ENCODE data around the gene FRS2. TPM values are rescaled to one million over a fixed set of nuclear protein-coding genes. Genes with fewer than 3 reads are reported as not detected.

FRS2 gene
- total and polyA plus RNA-seq, 9 donors: 15.5 to 64.2 (median 43.2) TPM

DNA sequence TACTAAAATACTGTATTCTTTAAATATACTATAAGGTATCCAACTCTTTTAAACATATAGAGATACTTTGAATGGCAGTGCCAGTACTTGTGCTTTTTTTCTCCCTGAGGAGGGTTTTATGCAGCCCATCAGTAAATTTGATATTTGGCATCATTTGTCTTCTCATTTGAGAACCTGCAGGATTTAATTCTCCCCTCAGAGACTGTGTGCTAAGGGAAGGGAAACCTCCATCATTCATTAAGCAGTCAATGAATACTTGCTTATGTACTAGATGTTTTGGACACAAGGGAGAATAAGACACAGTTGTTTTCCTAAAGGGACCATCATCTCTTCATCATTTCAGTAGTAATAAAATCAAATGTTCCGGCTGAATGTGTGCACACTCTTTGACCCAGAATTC, 40.8 kb downstream of the FRS2 start:
- peaks cover 14% of the 10 kb centered on the region for H3K4me1 ChIP-seq (ENCODE audit: insufficient read depth)
- 48 to 76% (median 69%) methylated on average over 1 of the region's 1 CpG for WGBS, 3 donors

DNA sequence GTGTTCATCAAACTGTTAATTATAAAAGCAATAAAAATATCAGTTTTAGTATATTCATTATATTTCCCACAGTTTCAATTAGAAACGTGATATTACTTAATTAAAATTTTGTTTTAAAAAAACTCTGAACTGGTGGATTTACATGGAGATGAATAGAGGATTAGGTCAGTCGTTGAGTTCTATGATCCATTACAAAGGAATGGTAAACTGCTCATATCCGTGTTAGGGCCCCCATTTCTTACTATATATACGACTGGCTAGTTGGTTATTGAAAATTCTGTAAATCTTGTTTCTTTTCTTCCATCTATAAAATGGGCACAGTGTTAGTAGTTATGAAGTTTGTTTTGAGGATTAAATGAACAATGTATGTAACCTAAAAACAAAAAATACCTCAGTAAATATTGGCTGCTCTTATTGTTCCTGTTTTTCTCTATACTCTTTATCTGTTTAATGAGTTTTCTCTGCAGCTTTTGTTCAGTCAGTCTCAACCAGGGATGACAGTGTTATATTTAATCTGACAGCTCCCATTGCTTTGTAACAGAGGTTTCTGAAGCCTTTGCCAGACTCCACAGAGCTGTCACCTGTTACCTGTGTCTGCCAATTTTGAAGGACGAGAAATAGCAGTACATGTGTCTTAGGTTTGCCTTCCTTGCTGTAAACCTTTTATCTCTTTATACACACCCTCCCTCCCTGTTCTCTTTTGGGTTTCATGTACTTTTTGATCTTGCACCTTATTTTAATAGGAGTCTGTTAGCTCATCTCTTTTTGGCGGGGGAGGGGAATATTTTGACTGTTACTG, 41.5 kb downstream of the FRS2 start:
- no peak overlapping the region for H3K4me3 ChIP-seq
- H3K36me3 ChIP-seq: no peaks in the 10 kb centered on the region
- DNase-seq: no peak
- no peaks in the 10 kb centered on the region for H3K27me3 ChIP-seq
- WGBS, 3 donors: 56 to 63% (median 59%) methylated on average over 6 of the region's 6 CpGs
- H3K9me3 ChIP-seq: no peaks in the 10 kb centered on the region
- TF ChIP-seq CTCF (IDR thresholded peaks at IDR 0.05) (no peak), EP300 (IDR thresholded peaks at IDR 0.05) (no peak), POLR2A (IDR thresholded peaks at IDR 0.05) (no peak)
- intact Hi-C loops (cut with DNase I): no loop called here
- no peak overlapping the region for H3K27ac ChIP-seq
- H3K4me1 ChIP-seq (ENCODE audit: insufficient read depth): peaks cover 13% of the 10 kb centered on the region

More for the DNA sequence above, 40.8 kb downstream of the FRS2 start:
- Histone ChIP-seq H3K36me3 (no peaks in the 10 kb centered on the region), H3K27ac (no peak overlapping the region), H3K27me3 (no peaks in the 10 kb centered on the region), H3K9me3 (no peaks in the 10 kb centered on the region), H3K4me3 (no peak overlapping the region)
- intact Hi-C loops (cut with DNase I): no loop called here
- no peak for DNase-seq
- TF ChIP-seq EP300 (IDR thresholded peaks at IDR 0.05) (no peak), POLR2A (IDR thresholded peaks at IDR 0.05) (no peak), CTCF (IDR thresholded peaks at IDR 0.05) (no peak)

- intact Hi-C loops (cut with DNase I): no loop called here
- Histone ChIP-seq H3K36me3 (no peaks in the 10 kb centered on the region), H3K27ac (no peak overlapping the region), H3K4me1 (ENCODE audit: insufficient read depth) (peaks cover 11% of the 10 kb centered on the region), H3K27me3 (no peaks in the 10 kb centered on the region), H3K4me3 (no peak overlapping the region), H3K9me3 (no peaks in the 10 kb centered on the region)
- DNase-seq: no peak
- TF ChIP-seq CTCF (IDR thresholded peaks at IDR 0.05) (no peak), POLR2A (IDR thresholded peaks at IDR 0.05) (no peak), EP300 (IDR thresholded peaks at IDR 0.05) (no peak)
- WGBS, 3 donors: 51 to 60% (median 51%) methylated on average over 2 of the region's 2 CpGs
These were observed 42.6 kb downstream of the FRS2 start for GRCh38 chr12:69512820-69513219.

GRCh38 chr12:69513297-69513696, 43.1 kb downstream of the FRS2 start:
- intact Hi-C loops (cut with DNase I): no loop called here
- Histone ChIP-seq H3K27me3 (no peaks in the 10 kb centered on the region), H3K27ac (no peak overlapping the region), H3K36me3 (no peaks in the 10 kb centered on the region), H3K4me3 (no peak overlapping the region), H3K4me1 (ENCODE audit: insufficient read depth) (peaks cover 11% of the 10 kb centered on the region), H3K9me3 (no peaks in the 10 kb centered on the region)
- 73 to 85% (median 80%) methylated on average over 1 of the region's 1 CpG for WGBS, 3 donors
- no peak for DNase-seq
- TF ChIP-seq CTCF (IDR thresholded peaks at IDR 0.05): no peak
- no peak for TF ChIP-seq POLR2A (IDR thresholded peaks at IDR 0.05)
- no peak for TF ChIP-seq EP300 (IDR thresholded peaks at IDR 0.05)

Data from ovary (tissue), 9 donors.